Measurements from ENCODE around the gene MAPKAPK2. TPM values are rescaled to one million over a fixed set of nuclear protein-coding genes. Genes with fewer than 3 reads are reported as not detected.

Gene MAPKAPK2
- polyA plus RNA-seq, 1 donor from 2014 or later: 9.0 TPM

- Histone ChIP-seq H3K79me2 (replicated peaks; ENCODE audit: insufficient read depth, low read length) (peaks cover 40% of the 10 kb centered on the region), H3K4me3 (ENCODE audit: low read length) (no peak overlapping the region), H3K36me3 (ENCODE audit: insufficient read depth, low read length) (no peaks in the 10 kb centered on the region), H2AFZ (ENCODE audit: low read depth, low read length) (no peak overlapping the region), H3K9me2 (ENCODE audit: insufficient read depth, low read length) (no peaks in the 10 kb centered on the region), H3K27ac (ENCODE audit: low read length) (no peak overlapping the region), H3F3A (ENCODE audit: insufficient read depth, low read length, poor library complexity, severe bottlenecking) (no peaks in the 10 kb centered on the region), H3K9ac (ENCODE audit: low read length) (no peak overlapping the region), H3K27me3 (ENCODE audit: insufficient read depth, low read depth, low read length) (no peaks in the 10 kb centered on the region), H4K20me1 (ENCODE audit: insufficient read depth) (no peaks in the 10 kb centered on the region), H3K9me3 (ENCODE audit: low read length) (no peaks in the 10 kb centered on the region), H3K4me2 (ENCODE audit: low read length) (no peak overlapping the region)
- no peak for TF ChIP-seq EZH2 (IDR thresholded peaks at IDR 0.05; ENCODE audit: borderline replicate concordance, insufficient read depth, low read length, poor library complexity, severe bottlenecking)
- no peak for TF ChIP-seq TAF1 (IDR thresholded peaks at IDR 0.05; ENCODE audit: low read depth)
- TF ChIP-seq MXI1 (conservative IDR thresholded peaks at IDR 0.05; ENCODE audit: poor library complexity, severe bottlenecking): no peak
- no peak for TF ChIP-seq SMC3 (conservative IDR thresholded peaks at IDR 0.05; ENCODE audit: poor library complexity)
- no peak for TF ChIP-seq RAD21 (conservative IDR thresholded peaks at IDR 0.05)
- TF ChIP-seq POLR2AphosphoS5 (IDR thresholded peaks at IDR 0.05): no peak
- no peak for TF ChIP-seq REST (IDR thresholded peaks at IDR 0.05; ENCODE audit: borderline replicate concordance)
- no peak for TF ChIP-seq EP300 (conservative IDR thresholded peaks at IDR 0.05; ENCODE audit: poor library complexity, severe bottlenecking)
- TF ChIP-seq, protein P1, sequence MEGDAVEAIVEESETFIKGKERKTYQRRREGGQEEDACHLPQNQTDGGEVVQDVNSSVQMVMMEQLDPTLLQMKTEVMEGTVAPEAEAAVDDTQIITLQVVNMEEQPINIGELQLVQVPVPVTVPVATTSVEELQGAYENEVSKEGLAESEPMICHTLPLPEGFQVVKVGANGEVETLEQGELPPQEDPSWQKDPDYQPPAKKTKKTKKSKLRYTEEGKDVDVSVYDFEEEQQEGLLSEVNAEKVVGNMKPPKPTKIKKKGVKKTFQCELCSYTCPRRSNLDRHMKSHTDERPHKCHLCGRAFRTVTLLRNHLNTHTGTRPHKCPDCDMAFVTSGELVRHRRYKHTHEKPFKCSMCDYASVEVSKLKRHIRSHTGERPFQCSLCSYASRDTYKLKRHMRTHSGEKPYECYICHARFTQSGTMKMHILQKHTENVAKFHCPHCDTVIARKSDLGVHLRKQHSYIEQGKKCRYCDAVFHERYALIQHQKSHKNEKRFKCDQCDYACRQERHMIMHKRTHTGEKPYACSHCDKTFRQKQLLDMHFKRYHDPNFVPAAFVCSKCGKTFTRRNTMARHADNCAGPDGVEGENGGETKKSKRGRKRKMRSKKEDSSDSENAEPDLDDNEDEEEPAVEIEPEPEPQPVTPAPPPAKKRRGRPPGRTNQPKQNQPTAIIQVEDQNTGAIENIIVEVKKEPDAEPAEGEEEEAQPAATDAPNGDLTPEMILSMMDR (IDR thresholded peaks at IDR 0.05; ENCODE audit: poor library complexity, severe bottlenecking): no peak
Observed at GRCh38 chr1:206716870-206717673, 32.4 kb downstream of the MAPKAPK2 start.

DNA sequence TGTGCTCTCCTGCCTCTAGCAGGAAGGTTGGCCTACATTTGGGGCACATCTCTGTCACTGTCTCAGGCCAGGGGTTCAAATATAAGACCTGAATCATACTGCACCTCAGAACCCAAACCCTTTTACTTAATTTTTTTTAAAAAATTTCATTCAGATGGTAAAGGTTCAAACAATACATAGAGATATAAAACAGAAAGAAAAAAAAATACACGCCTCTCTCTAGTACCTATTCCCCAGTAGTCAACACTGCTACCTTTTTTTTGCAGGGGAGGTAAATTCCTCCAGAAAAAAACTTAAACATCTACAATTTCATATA, 32.9 kb downstream of the MAPKAPK2 start:
- H3K27me3 ChIP-seq (ENCODE audit: insufficient read depth, low read depth, low read length): no peaks in the 10 kb centered on the region
- no peak overlapping the region for H2AFZ ChIP-seq (ENCODE audit: low read depth, low read length)
- no peaks in the 10 kb centered on the region for H3K9me2 ChIP-seq (ENCODE audit: insufficient read depth, low read length)
- TF ChIP-seq TAF1 (IDR thresholded peaks at IDR 0.05; ENCODE audit: low read depth) (no peak), SMC3 (conservative IDR thresholded peaks at IDR 0.05; ENCODE audit: poor library complexity) (no peak), POLR2AphosphoS5 (IDR thresholded peaks at IDR 0.05) (no peak), REST (IDR thresholded peaks at IDR 0.05; ENCODE audit: borderline replicate concordance) (no peak), EP300 (conservative IDR thresholded peaks at IDR 0.05; ENCODE audit: poor library complexity, severe bottlenecking) (no peak), RAD21 (conservative IDR thresholded peaks at IDR 0.05) (no peak), EZH2 (IDR thresholded peaks at IDR 0.05; ENCODE audit: borderline replicate concordance, insufficient read depth, low read length, poor library complexity, severe bottlenecking) (no peak), MXI1 (conservative IDR thresholded peaks at IDR 0.05; ENCODE audit: poor library complexity, severe bottlenecking) (no peak)
- TF ChIP-seq, protein P1 (IDR thresholded peaks at IDR 0.05; ENCODE audit: poor library complexity, severe bottlenecking): no peak
- no peaks in the 10 kb centered on the region for H4K20me1 ChIP-seq (ENCODE audit: insufficient read depth)
- H3K4me2 ChIP-seq (ENCODE audit: low read length): no peak overlapping the region
- no peaks in the 10 kb centered on the region for H3K9me3 ChIP-seq (ENCODE audit: low read length)
- no peaks in the 10 kb centered on the region for H3K36me3 ChIP-seq (ENCODE audit: insufficient read depth, low read length)
- no peak overlapping the region for H3K9ac ChIP-seq (ENCODE audit: low read length)
- no peak overlapping the region for H3K27ac ChIP-seq (ENCODE audit: low read length)
- H3K4me3 ChIP-seq (ENCODE audit: low read length): no peak overlapping the region
- H3K79me2 ChIP-seq (replicated peaks; ENCODE audit: insufficient read depth, low read length): peaks cover 35% of the 10 kb centered on the region
- no peaks in the 10 kb centered on the region for H3F3A ChIP-seq (ENCODE audit: insufficient read depth, low read length, poor library complexity, severe bottlenecking)
